ENCODE results near the gene MFSD8. TPM values are rescaled to one million over a fixed set of nuclear protein-coding genes. Genes with fewer than 3 reads are reported as not detected.
"Not testable (repeated sequence)": the region's sequence is repeated elsewhere in the genome, so short reads cannot be mapped to it uniquely, and the experiment has no call there.

Gene MFSD8
- total and polyA plus RNA-seq, 2 of the 8 experiments (the other 6 are each of a cell fraction or from before 2014, with no cell fraction given), result 9.2 to 15.8 TPM

DNA sequence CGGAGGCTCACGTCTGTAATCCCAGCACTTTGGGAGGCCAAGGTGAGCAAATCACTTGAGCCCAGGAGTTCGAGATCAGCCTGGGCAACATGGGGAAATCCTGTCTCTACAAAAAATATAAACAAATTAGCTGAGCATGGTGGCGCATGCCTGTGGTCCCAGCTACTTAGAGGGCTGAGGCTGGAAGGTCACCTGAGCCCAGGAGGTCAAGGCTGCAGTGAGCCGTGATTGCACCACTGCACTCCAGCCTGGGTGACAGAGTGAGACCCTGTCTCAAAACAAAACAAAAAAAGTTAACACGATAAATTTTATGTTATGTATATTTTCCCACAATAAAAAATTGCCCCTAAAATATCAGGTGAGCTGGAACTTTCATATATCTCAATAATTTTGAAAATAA is 33.1 kb downstream of the MFSD8 start:
- H3K14ac ChIP-seq (ENCODE audit: insufficient read length); H3K9ac ChIP-seq (replicated peaks in 1 of 4; ENCODE audit: extremely low read depth in 1 of 4, low read depth in 3 of 4, low read length in 3 of 4); H2BK20ac ChIP-seq (ENCODE audit: low read length); H3K36me3 ChIP-seq (ENCODE audit: control insufficient read depth in 2 of 4, insufficient read depth in 4 of 4, low read length in 3 of 4); H3K4ac ChIP-seq (replicated peaks; ENCODE audit: insufficient read length, low read depth, low read length); H3K27ac ChIP-seq (ENCODE audit: low read depth, low read length); H3K79me1 ChIP-seq (ENCODE audit: low read depth, low read length); H3K27me3 ChIP-seq (replicated peaks in 1 of 4; ENCODE audit: control insufficient read depth in 3 of 4, extremely low read depth in 1 of 4, insufficient read depth in 3 of 4, low read length in 3 of 4); H4K5ac ChIP-seq (ENCODE audit: insufficient read length, low read depth, low read length); H4K20me1 ChIP-seq (replicated peaks in 1 of 2; ENCODE audit: control insufficient read depth in 1 of 2, insufficient read depth in 2 of 2, low read length in 2 of 2); H3K23ac ChIP-seq (ENCODE audit: insufficient read length); H2AFZ ChIP-seq (ENCODE audit: low read length); DNase-seq (ENCODE audit: low read depth in 1 of 2, low spot score in 2 of 2); FAIRE-seq; H2BK5ac ChIP-seq (ENCODE audit: low read depth, low read length); H2AK5ac ChIP-seq (ENCODE audit: low read depth, low read length); H2BK12ac ChIP-seq (ENCODE audit: low read depth, low read length); H4K91ac ChIP-seq (replicated peaks; ENCODE audit: insufficient read length, low read length); H3K56ac ChIP-seq (replicated peaks; ENCODE audit: insufficient read length, low read depth, low read length); H3K4me3 ChIP-seq (ENCODE audit: extremely low read depth in 1 of 4, insufficient read depth in 2 of 4, low read depth in 3 of 4, low read length in 4 of 4); H2BK15ac ChIP-seq (ENCODE audit: low read length); H3K18ac ChIP-seq (ENCODE audit: extremely low read depth, low read length); H3K79me2 ChIP-seq (ENCODE audit: control insufficient read depth in 1 of 2, insufficient read depth in 2 of 2, low read length in 2 of 2); H4K8ac ChIP-seq (ENCODE audit: extremely low read depth, insufficient read depth, low read length); H3K9me3 ChIP-seq (ENCODE audit: insufficient read depth in 2 of 2, low read depth in 1 of 2, low read length in 1 of 2); H2BK120ac ChIP-seq (replicated peaks; ENCODE audit: low read depth, low read length); H3K4me2 ChIP-seq (ENCODE audit: insufficient read depth in 1 of 2, low read depth in 2 of 2, low read length in 2 of 2); H3K23me2 ChIP-seq (ENCODE audit: low read depth, low read length); H3K4me1 ChIP-seq (replicated peaks in 1 of 4; ENCODE audit: control insufficient read depth in 3 of 4, insufficient read depth in 4 of 4, low read length in 3 of 4): not testable (repeated sequence)
- POLR2A ChIA-PET (ENCODE audit: partially characterized antibody), result interaction anchor here (1.0 to 1.1 kb wide), 2 partner anchors 33 to 51 kb away, joined by 3 to 6 read pairs; partner anchors contain the start of genes ABHD18, MFSD8 and PLK4
- CTCF ChIA-PET (ENCODE audit: partially characterized antibody), result interaction anchor here (1.2 kb wide), 3 partner anchors 10 to 33 kb away, joined by 3 to 6 read pairs (median 3); partner anchors contain the start of genes ABHD18 and MFSD8
- WGBS, 2 experiments (ENCODE audit: extremely low coverage in 1 of 2, insufficient coverage in 1 of 2, insufficient read length in 1 of 2, insufficient replicate concordance in 2 of 2, low coverage in 1 of 2, low lambda C conversion rate in 2 of 2, missing lambda C conversion rate in 1 of 2), result 89% methylated on average over 6 of the region's 6 CpGs; no CpG with 5 or more reads in 1 of the 2 experiments

Measured in H1 (cell line).